ENCODE data around the gene TMEM123. TPM values are rescaled to one million over a fixed set of nuclear protein-coding genes. Genes with fewer than 3 reads are reported as not detected.

TMEM123 gene
- total and polyA plus RNA-seq, 2 of the 8 experiments (the other 6 are each of a cell fraction or from before 2014, with no cell fraction given) = 75.5 to 80.1 TPM

- no peaks in the 10 kb centered on the region for H3K36me3 ChIP-seq (ENCODE audit: control insufficient read depth in 2 of 4, insufficient read depth in 4 of 4, low read length in 3 of 4)
- H3K79me2 ChIP-seq (ENCODE audit: control insufficient read depth in 1 of 2, insufficient read depth in 2 of 2, low read length in 2 of 2) = peaks cover 0 to 4% of the 10 kb centered on the region in 2 experiments; a peak in 2 of 4 replicates
- CTCF ChIA-PET (ENCODE audit: partially characterized antibody) = interaction anchor here (0.8 to 2.2 kb wide), 4 partner anchors 9 to 36 kb away, joined by 3 to 9 read pairs (median 4); no protein-coding TSS in a partner anchor
- H2BK12ac ChIP-seq (ENCODE audit: low read depth, low read length) = no peak overlapping the region
- H3K9me3 ChIP-seq (ENCODE audit: insufficient read depth in 2 of 2, low read depth in 1 of 2, low read length in 1 of 2) = no peaks in the 10 kb centered on the region
- no peak overlapping the region for H3K4me3 ChIP-seq (ENCODE audit: extremely low read depth in 1 of 4, insufficient read depth in 2 of 4, low read depth in 3 of 4, low read length in 4 of 4)
- H2BK20ac ChIP-seq (ENCODE audit: low read length) = no peak overlapping the region
- no peak overlapping the region for H3K14ac ChIP-seq (ENCODE audit: insufficient read length)
- H2AFZ ChIP-seq (ENCODE audit: low read length) = no peak overlapping the region
- DNase-seq (ENCODE audit: low read depth in 1 of 2, low spot score in 2 of 2) = no peak
- no peak for TF ChIP-seq EGR1 (IDR thresholded peaks at IDR 0.05; ENCODE audit: borderline replicate concordance, low read depth, low read length)
- no peak for TF ChIP-seq YY1 (IDR thresholded peaks at IDR 0.05; ENCODE audit: low read depth, low read length)
- no peak for TF ChIP-seq ZNF274 (IDR thresholded peaks at IDR 0.05; ENCODE audit: borderline replicate concordance, extremely low read depth, low read length)
- no peak overlapping the region for H3K4me2 ChIP-seq (ENCODE audit: insufficient read depth in 1 of 2, low read depth in 2 of 2, low read length in 2 of 2)
- H3K23ac ChIP-seq (ENCODE audit: insufficient read length) = no peak overlapping the region
- H4K8ac ChIP-seq (ENCODE audit: extremely low read depth, insufficient read depth, low read length) = no peak overlapping the region
- POLR2A ChIA-PET (ENCODE audit: partially characterized antibody) = interaction anchor here (1.1 kb wide), 1 partner anchor 28 kb away, joined by 3 read pairs; no protein-coding TSS in a partner anchor
- no peak overlapping the region for H3K9ac ChIP-seq (replicated peaks in 1 of 4; ENCODE audit: extremely low read depth in 1 of 4, low read depth in 3 of 4, low read length in 3 of 4)
- no peak overlapping the region for H2AK5ac ChIP-seq (ENCODE audit: low read depth, low read length)
- H3K27ac ChIP-seq (ENCODE audit: low read depth, low read length) = no peak overlapping the region
- no peak overlapping the region for H4K5ac ChIP-seq (ENCODE audit: insufficient read length, low read depth, low read length)
- WGBS, 2 experiments (ENCODE audit: extremely low coverage in 1 of 2, insufficient coverage in 1 of 2, insufficient read length in 1 of 2, insufficient replicate concordance in 2 of 2, low coverage in 1 of 2, low lambda C conversion rate in 2 of 2, missing lambda C conversion rate in 1 of 2) = 93% methylated on average over 2 of the region's 2 CpGs; no CpG with 5 or more reads in 1 of the 2 experiments
- FAIRE-seq = no peak
- no peak overlapping the region for H3K18ac ChIP-seq (ENCODE audit: extremely low read depth, low read length)
- H2BK15ac ChIP-seq (ENCODE audit: low read length) = no peak overlapping the region
- no peak overlapping the region for H4K91ac ChIP-seq (replicated peaks; ENCODE audit: insufficient read length, low read length)
- no peaks in the 10 kb centered on the region for H3K27me3 ChIP-seq (replicated peaks in 1 of 4; ENCODE audit: control insufficient read depth in 3 of 4, extremely low read depth in 1 of 4, insufficient read depth in 3 of 4, low read length in 3 of 4)
- no peak overlapping the region for H3K56ac ChIP-seq (replicated peaks; ENCODE audit: insufficient read length, low read depth, low read length)
- H2BK120ac ChIP-seq (replicated peaks; ENCODE audit: low read depth, low read length) = no peak overlapping the region
- no peak overlapping the region for H2BK5ac ChIP-seq (ENCODE audit: low read depth, low read length)
- peaks cover 0 to 3% (median under 1%) of the 10 kb centered on the region in 4 experiments; a peak in 2 of 7 replicates for H3K4me1 ChIP-seq (replicated peaks in 1 of 4; ENCODE audit: control insufficient read depth in 3 of 4, insufficient read depth in 4 of 4, low read length in 3 of 4)
- peaks cover 0 to 4% of the 10 kb centered on the region in 2 experiments for H4K20me1 ChIP-seq (replicated peaks in 1 of 2; ENCODE audit: control insufficient read depth in 1 of 2, insufficient read depth in 2 of 2, low read length in 2 of 2)
- H3K23me2 ChIP-seq (ENCODE audit: low read depth, low read length) = no peaks in the 10 kb centered on the region
- no peak overlapping the region for H3K4ac ChIP-seq (replicated peaks; ENCODE audit: insufficient read length, low read depth, low read length)
- H3K79me1 ChIP-seq (ENCODE audit: low read depth, low read length) = no peaks in the 10 kb centered on the region; the same call in 1 of the 2 replicates
Measured at GRCh38 chr11:102426000-102426399, 26.6 kb downstream of the TMEM123 start.
